H1 (cell line): ENCODE measurements around the gene CDC45. TPM values are rescaled to one million over a fixed set of nuclear protein-coding genes. Genes with fewer than 3 reads are reported as not detected.

ENCODE experiments used
- CTCF ChIA-PET: fragments of 300-600 bp; sonication (Branson Sonifier 250); formaldehyde crosslinking; loops from one replicate; lab custom pipeline; 2021; ENCODE audit not compliant: partially characterized antibody; lab: Charles Lee
- POLR2A ChIA-PET: fragments of 300-600 bp; sonication (Branson Sonifier 250); formaldehyde crosslinking; loops from one replicate; lab custom pipeline; 2021; ENCODE audit warnings: inconsistent platforms; ENCODE audit not compliant: partially characterized antibody; lab: Charles Lee
- DNase-seq, 2 experiments: peaks; one replicate each; pipeline versions ENCODE4 v3.0.0 to v3.0.0-alpha.2; 2010 to 2022; ENCODE audit warnings: low spot score in 2 of 2, low read depth in 1 of 2, mixed read lengths in 1 of 2
- FAIRE-seq: peaks from 2 replicates; lab custom pipeline; 2011; peaks lifted over from hg19 to GRCh38; lab: Jason Lieb, UNC
- H2AFZ ChIP-seq: 2 replicates; pipeline ENCODE4 v1.8.1; 2012; ENCODE audit warnings: low read length, inconsistent platforms
- H2AK5ac ChIP-seq: 2 replicates; pipeline ENCODE4 v1.6.1; 2013; ENCODE audit warnings: low read depth, low read length
- H2BK120ac ChIP-seq: replicated peaks from 2 replicates; pipeline ENCODE3; 2013; ENCODE audit warnings: low read depth, low read length, inconsistent platforms
- H2BK12ac ChIP-seq: 2 replicates; pipeline ENCODE4 v1.6.1; 2013; ENCODE audit warnings: low read depth, low read length
- H2BK15ac ChIP-seq: 2 replicates; pipeline ENCODE4 v1.6.1; 2013; ENCODE audit warnings: low read length
- H2BK20ac ChIP-seq: 2 replicates; pipeline ENCODE4 v1.6.1; 2013; ENCODE audit warnings: low read length
- H2BK5ac ChIP-seq: 2 replicates; pipeline ENCODE4 v1.6.1; 2013; ENCODE audit warnings: low read depth, low read length
- H3K14ac ChIP-seq: 2 replicates; pipeline ENCODE4 v1.6.1; 2013; ENCODE audit warnings: inconsistent platforms; ENCODE audit not compliant: insufficient read length
- H3K18ac ChIP-seq: 2 replicates; pipeline ENCODE4 v1.6.1; 2013; ENCODE audit warnings: low read length; ENCODE audit errors: extremely low read depth
- H3K23ac ChIP-seq: 2 replicates; pipeline ENCODE4 v1.6.1; 2013; ENCODE audit warnings: inconsistent platforms; ENCODE audit not compliant: insufficient read length
- H3K23me2 ChIP-seq: 2 replicates; pipeline ENCODE4 v1.6.1; 2013; ENCODE audit warnings: low read depth, low read length
- H3K27ac ChIP-seq: 2 replicates; pipeline ENCODE4 v1.6.1; 2011; ENCODE audit warnings: low read depth, low read length, inconsistent platforms
- H3K27me3 ChIP-seq, 4 experiments: replicated peaks in 1 of 4; 1 replicate in 1 of 4; 2 replicates in 3 of 4; pipeline versions ENCODE4 v1.6.1 to v1.8.1; 2011 to 2013; ENCODE audit warnings: low read length in 3 of 4, mild to moderate bottlenecking in 3 of 4, inconsistent platforms in 2 of 4, mixed read lengths in 2 of 4, moderate library complexity in 1 of 4; ENCODE audit not compliant: control insufficient read depth in 3 of 4, insufficient read depth in 3 of 4; ENCODE audit errors: extremely low read depth in 1 of 4
- H3K36me3 ChIP-seq, 4 experiments: 2 replicates each; pipeline versions ENCODE4 v1.6.1 to v1.8.1; 2011 to 2013; ENCODE audit warnings: mild to moderate bottlenecking in 4 of 4, low read length in 3 of 4, moderate library complexity in 2 of 4, control low read depth in 1 of 4, inconsistent platforms in 1 of 4; ENCODE audit not compliant: insufficient read depth in 4 of 4, control insufficient read depth in 2 of 4
- H3K4ac ChIP-seq: replicated peaks from 2 replicates; pipeline ENCODE3; 2013; ENCODE audit warnings: low read length, low read depth, mixed read lengths, inconsistent platforms; ENCODE audit not compliant: insufficient read length
- H3K4me1 ChIP-seq, 4 experiments: replicated peaks in 1 of 4; 1 replicate in 1 of 4; 2 replicates in 3 of 4; pipeline versions ENCODE4 v1.6.1 to v1.8.1; 2011 to 2013; ENCODE audit warnings: low read length in 3 of 4, inconsistent platforms in 2 of 4, mixed read lengths in 1 of 4; ENCODE audit not compliant: insufficient read depth in 4 of 4, control insufficient read depth in 3 of 4
- H3K4me2 ChIP-seq, 2 experiments: 2 replicates each; pipeline versions ENCODE4 v1.6.1 to v1.8.1; 2011 to 2013; ENCODE audit warnings: low read depth in 2 of 2, low read length in 2 of 2, control low read depth in 1 of 2, inconsistent platforms in 1 of 2, mild to moderate bottlenecking in 1 of 2; ENCODE audit not compliant: insufficient read depth in 1 of 2
- H3K4me3 ChIP-seq, 4 experiments: fragments of 200-600, 300-600 bp in 1 of 4; sonication (generic), shearing (Covaris generic), sonication (Bioruptor Twin) in 1 of 4; 2 replicates each; pipeline versions ENCODE4 v1.5.1 to v1.8.1; 2011 to 2016; ENCODE audit warnings: low read length in 4 of 4, low read depth in 3 of 4, control low read depth in 2 of 4, inconsistent platforms in 2 of 4, mild to moderate bottlenecking in 2 of 4, mixed read lengths in 1 of 4, moderate library complexity in 1 of 4; ENCODE audit not compliant: insufficient read depth in 2 of 4; ENCODE audit errors: extremely low read depth in 1 of 4
- H3K56ac ChIP-seq: replicated peaks from 2 replicates; pipeline ENCODE3; 2013; ENCODE audit warnings: low read depth, mild to moderate bottlenecking, mixed read lengths, low read length, inconsistent platforms; ENCODE audit not compliant: insufficient read length
- H3K79me1 ChIP-seq: 2 replicates; pipeline ENCODE4 v1.6.1; 2013; ENCODE audit warnings: low read depth, low read length, control low read depth
- H3K79me2 ChIP-seq, 2 experiments: 2 replicates each; pipeline versions ENCODE4 v1.6.1 to v1.8.1; 2012 to 2013; ENCODE audit warnings: low read length in 2 of 2, mild to moderate bottlenecking in 2 of 2, inconsistent platforms in 1 of 2; ENCODE audit not compliant: insufficient read depth in 2 of 2, control insufficient read depth in 1 of 2
- H3K9ac ChIP-seq, 4 experiments: replicated peaks in 1 of 4; 1 replicate in 1 of 4; 2 replicates in 3 of 4; pipeline versions ENCODE4 v1.6.1 to v1.8.1; 2011 to 2013; ENCODE audit warnings: low read depth in 3 of 4, low read length in 3 of 4, control low read depth in 2 of 4, mild to moderate bottlenecking in 2 of 4, moderate library complexity in 2 of 4, inconsistent platforms in 1 of 4; ENCODE audit errors: extremely low read depth in 1 of 4
- H3K9me3 ChIP-seq, 2 experiments: 2 replicates each; pipeline versions ENCODE4 v1.6.1 to v1.8.1; 2012 to 2013; ENCODE audit warnings: mild to moderate bottlenecking in 2 of 2, moderate library complexity in 2 of 2, control low read depth in 1 of 2, inconsistent platforms in 1 of 2, low read depth in 1 of 2, low read length in 1 of 2, mixed read lengths in 1 of 2; ENCODE audit not compliant: insufficient read depth in 2 of 2
- H4K20me1 ChIP-seq, 2 experiments: replicated peaks in 1 of 2; 2 replicates each; pipeline versions ENCODE3 to v1.8.1; 2011 to 2013; ENCODE audit warnings: inconsistent platforms in 2 of 2, low read length in 2 of 2, mild to moderate bottlenecking in 1 of 2; ENCODE audit not compliant: insufficient read depth in 2 of 2, control insufficient read depth in 1 of 2
- H4K5ac ChIP-seq: 2 replicates; pipeline ENCODE4 v1.6.1; 2013; ENCODE audit warnings: low read length, low read depth, mixed read lengths, inconsistent platforms; ENCODE audit not compliant: insufficient read length
- H4K8ac ChIP-seq: 2 replicates; pipeline ENCODE4 v1.8.0; 2013; ENCODE audit warnings: mild to moderate bottlenecking, moderate library complexity, low read length, inconsistent platforms; ENCODE audit not compliant: insufficient read depth; ENCODE audit errors: extremely low read depth
- H4K91ac ChIP-seq: replicated peaks from 2 replicates; pipeline ENCODE3; 2013; ENCODE audit warnings: low read length, mixed read lengths, inconsistent platforms; ENCODE audit not compliant: insufficient read length
- CBX5 ChIP-seq: fragments of 300-800, 300-1000 bp; sonication (generic); IDR thresholded peaks from 2 replicates; pipeline ENCODE4 v1.7.1; 2016; ENCODE audit warnings: antibody characterized with exemption, low read length, low read depth
- CREB1 ChIP-seq: IDR thresholded peaks from 2 replicates; pipeline ENCODE4 v1.6.1; 2012; ENCODE audit warnings: inconsistent platforms
- EP300 ChIP-seq, 2 experiments: IDR thresholded peaks; 1 replicate in 1 of 2; 2 replicates in 1 of 2; pipeline ENCODE4 v1.6.1; 2011 to 2012; ENCODE audit warnings: low read depth in 2 of 2, low read length in 2 of 2, mild to moderate bottlenecking in 2 of 2, borderline replicate concordance in 1 of 2, inconsistent platforms in 1 of 2, moderate library complexity in 1 of 2
- EZH2 ChIP-seq: fragments of 200-600 bp; sonication (generic); IDR thresholded peaks from 2 replicates; pipeline ENCODE4 v1.7.1; 2012; ENCODE audit warnings: low read depth, mild to moderate bottlenecking, moderate library complexity, low read length, inconsistent platforms; ENCODE audit not compliant: severe bottlenecking
- HDAC2 ChIP-seq, 2 experiments: fragments of 300-600 bp in 1 of 2; sonication (generic) in 1 of 2; IDR thresholded peaks; 2 replicates each; pipeline ENCODE4 v1.6.1; 2011 to 2012; ENCODE audit warnings: low read depth in 2 of 2, low read length in 2 of 2, mild to moderate bottlenecking in 2 of 2, moderate library complexity in 2 of 2, borderline replicate concordance in 1 of 2, inconsistent platforms in 1 of 2
- HDAC6 ChIP-seq: IDR thresholded peaks from one replicate; pipeline ENCODE4 v1.7.1; 2012; ENCODE audit warnings: low read depth, mild to moderate bottlenecking, inconsistent platforms, low read length, moderate library complexity
- KDM4A ChIP-seq: IDR thresholded peaks from one replicate; pipeline ENCODE4 v1.7.1; 2012; ENCODE audit warnings: low read depth, mild to moderate bottlenecking, moderate library complexity, low read length, inconsistent platforms; ENCODE audit not compliant: severe bottlenecking
- PHF8 ChIP-seq: fragments of 200-600 bp; sonication (generic); conservative IDR thresholded peaks from 2 replicates; pipeline ENCODE4 v1.7.1; 2012; ENCODE audit warnings: low read depth, mild to moderate bottlenecking, inconsistent platforms, low read length, moderate library complexity
- POU5F1 ChIP-seq: IDR thresholded peaks from 2 replicates; pipeline ENCODE4 v1.6.1; 2011; ENCODE audit warnings: low read depth, mild to moderate bottlenecking, low read length, moderate library complexity
- RBBP5 ChIP-seq: IDR thresholded peaks from 2 replicates; pipeline ENCODE4 v1.7.1; 2012; ENCODE audit warnings: low read depth, mild to moderate bottlenecking, inconsistent platforms, low read length, moderate library complexity, borderline replicate concordance
- SAP30 ChIP-seq: fragments of 300-600 bp; sonication (generic); IDR thresholded peaks from 2 replicates; pipeline ENCODE4 v1.7.1; 2012; ENCODE audit warnings: low read length, moderate library complexity, mild to moderate bottlenecking, inconsistent platforms; ENCODE audit not compliant: insufficient read depth, insufficient replicate concordance
- SRF ChIP-seq: IDR thresholded peaks from 2 replicates; pipeline ENCODE4 v1.6.1; 2011; ENCODE audit warnings: mild to moderate bottlenecking, low read depth, low read length, moderate library complexity
- YY1 ChIP-seq: IDR thresholded peaks from 2 replicates; pipeline ENCODE4 v1.6.1; 2011; ENCODE audit warnings: low read depth, mild to moderate bottlenecking, low read length
- WGBS, 2 experiments: shearing (Covaris generic) in 1 of 2; methylation state at CpG; one replicate each; pipeline versions ENCODE4 v1.1.6 to v1.1.7; 2013 to 2015; ENCODE audit warnings: low lambda C conversion rate in 2 of 2, mixed read lengths in 2 of 2, inconsistent platforms in 1 of 2, low coverage in 1 of 2, missing lambda C conversion rate in 1 of 2; ENCODE audit not compliant: insufficient replicate concordance in 2 of 2, insufficient coverage in 1 of 2, insufficient read length in 1 of 2; ENCODE audit errors: extremely low coverage in 1 of 2, missing lambda C conversion rate in 1 of 2; 5-methylcytosine and 5-hydroxymethylcytosine counted together
- polyA plus RNA-seq, 7 experiments: library from polyadenylated mRNA; depleted of rRNA in 3 of 7; stranded (reverse) in 5 of 7; unstranded in 2 of 7; fragments of >200 nt in 5 of 7; fragments of 200-250 nt in 2 of 7; gene quantifications; 1 replicate in 5 of 7; 2 replicates in 1 of 7; 4 replicates in 1 of 7; pipeline versions ENCODE4 v1.2.1 to v1.2.3, GENCODE V29; 2011 to 2013; ENCODE audit warnings: missing spikeins in 2 of 7, mixed read lengths in 2 of 7
- total RNA-seq: library from RNA; stranded (reverse); fragmentation: NEBNext Ultra II Directional; extraction: Animal tissue kit (Norgen Biotek cat#: 25700); gene quantifications from 2 replicates; pipeline ENCODE4 v1.2.1, GENCODE V29; 2021

The CDC45 gene
- total and polyA plus RNA-seq, 2 of the 8 experiments (the other 6 are each of a cell fraction or from before 2014, with no cell fraction given), result 31.9 to 37.7 TPM

DNA sequence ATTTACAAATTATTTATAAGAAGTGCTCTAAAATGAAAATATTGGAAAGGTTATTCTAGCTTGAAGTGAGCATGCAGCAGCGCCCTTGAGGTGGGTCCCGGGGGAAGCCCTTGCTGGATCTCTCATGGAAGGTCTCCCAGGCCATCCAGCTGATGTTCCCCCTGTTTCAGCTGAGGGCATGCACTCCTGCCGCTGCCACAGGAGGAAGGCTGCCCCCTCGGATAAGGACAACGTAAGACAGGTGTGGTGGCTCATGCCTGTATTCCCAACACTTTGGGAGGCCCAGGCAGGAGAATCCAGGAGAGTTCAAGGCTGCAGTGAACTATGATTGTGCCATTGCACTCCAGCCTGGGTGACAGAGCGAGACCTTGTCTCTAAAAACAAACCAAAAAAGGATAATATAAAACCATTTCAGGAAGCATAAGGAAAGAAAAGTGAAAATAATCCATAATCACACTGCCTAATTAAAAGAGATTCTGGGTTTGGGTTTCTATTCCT lies 15.0 kb downstream of the CDC45 start:
- H3K9ac ChIP-seq, result no peak overlapping the region
- no peak overlapping the region for H3K14ac ChIP-seq
- no peak overlapping the region for H2BK12ac ChIP-seq
- CTCF ChIA-PET, result interaction anchor here (0.9 to 1.8 kb wide), 5 partner anchors 8 to 142 kb away, joined by 3 to 6 read pairs (median 3); no protein-coding TSS in a partner anchor
- H3K56ac ChIP-seq, result no peak overlapping the region
- no peak overlapping the region for H2BK120ac ChIP-seq
- peaks cover 11 to 44% (median 25%) of the 10 kb centered on the region in 4 experiments for H3K36me3 ChIP-seq
- H4K5ac ChIP-seq, result no peak overlapping the region
- H3K27ac ChIP-seq, result no peak overlapping the region
- no peak for FAIRE-seq
- H2BK20ac ChIP-seq, result no peak overlapping the region
- no peak overlapping the region for H3K23ac ChIP-seq
- peaks cover 0 to 7% of the 10 kb centered on the region in 2 experiments for H4K20me1 ChIP-seq
- no peak for DNase-seq
- H3K27me3 ChIP-seq, result no peaks in the 10 kb centered on the region
- no peak overlapping the region for H2BK5ac ChIP-seq
- H2AFZ ChIP-seq, result no peak overlapping the region
- no peak overlapping the region for H2BK15ac ChIP-seq
- H4K91ac ChIP-seq, result no peak overlapping the region
- POLR2A ChIA-PET, result interaction anchor here (1.4 kb wide), 1 partner anchor 15 kb away, joined by 4 read pairs; the partner anchor contains the start of gene CDC45
- H3K4me3 ChIP-seq, result no peak overlapping the region
- H3K4ac ChIP-seq, result no peak overlapping the region
- H3K79me1 ChIP-seq, result no peaks in the 10 kb centered on the region; the same call in 1 of the 2 replicates
- no peak overlapping the region for H4K8ac ChIP-seq
- H3K79me2 ChIP-seq, result no peaks in the 10 kb centered on the region
- WGBS, 2 experiments, result 90% methylated on average over 6 of the region's 6 CpGs; no CpG with 5 or more reads in 1 of the 2 experiments
- H2AK5ac ChIP-seq, result no peak overlapping the region
- no peak overlapping the region for H3K4me2 ChIP-seq
- no peaks in the 10 kb centered on the region for H3K4me1 ChIP-seq
- no peak overlapping the region for H3K18ac ChIP-seq
- H3K9me3 ChIP-seq, result no peaks in the 10 kb centered on the region
- no peaks in the 10 kb centered on the region for H3K23me2 ChIP-seq
- TF ChIP-seq CREB1, result no peak
- no peak for TF ChIP-seq SAP30
- no peak for TF ChIP-seq HDAC2 (IDR thresholded peaks at IDR 0.05; ENCODE audit: borderline replicate concordance in 1 of 2, low read depth in 2 of 2, low read length in 2 of 2)
- no peak for TF ChIP-seq SRF
- TF ChIP-seq CBX5, result no peak
- TF ChIP-seq PHF8, result no peak
- no peak for TF ChIP-seq EP300 (IDR thresholded peaks at IDR 0.05; ENCODE audit: borderline replicate concordance in 1 of 2, low read depth in 2 of 2, low read length in 2 of 2)
- TF ChIP-seq RBBP5, result no peak
- no peak for TF ChIP-seq EZH2
- no peak for TF ChIP-seq YY1
- TF ChIP-seq POU5F1, result no peak
- TF ChIP-seq HDAC6, result no peak
- no peak for TF ChIP-seq KDM4A
